ENCODE measurements around the gene ROR2.

DNA sequence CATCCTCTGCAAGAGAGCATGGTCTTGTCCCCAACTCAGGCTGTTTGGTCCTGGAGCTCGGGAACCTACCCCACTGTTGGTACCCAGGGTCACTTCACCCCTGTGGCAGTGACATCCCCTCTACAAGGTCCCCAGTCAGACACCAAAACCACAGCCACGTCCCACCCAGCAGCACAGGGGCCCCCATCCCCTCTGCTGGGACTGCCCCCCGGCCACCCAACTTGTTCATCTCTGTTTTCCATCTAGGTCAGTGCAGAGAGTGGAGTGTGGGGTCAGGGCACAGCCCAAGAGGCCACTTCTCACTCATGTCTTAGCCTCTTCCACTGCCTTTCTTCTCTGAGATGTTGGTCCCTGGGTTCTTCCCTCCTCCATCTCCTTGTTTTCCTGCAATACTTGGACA lies 292.5 kb downstream of the ROR2 start:
- TF ChIP-seq, protein P1, sequence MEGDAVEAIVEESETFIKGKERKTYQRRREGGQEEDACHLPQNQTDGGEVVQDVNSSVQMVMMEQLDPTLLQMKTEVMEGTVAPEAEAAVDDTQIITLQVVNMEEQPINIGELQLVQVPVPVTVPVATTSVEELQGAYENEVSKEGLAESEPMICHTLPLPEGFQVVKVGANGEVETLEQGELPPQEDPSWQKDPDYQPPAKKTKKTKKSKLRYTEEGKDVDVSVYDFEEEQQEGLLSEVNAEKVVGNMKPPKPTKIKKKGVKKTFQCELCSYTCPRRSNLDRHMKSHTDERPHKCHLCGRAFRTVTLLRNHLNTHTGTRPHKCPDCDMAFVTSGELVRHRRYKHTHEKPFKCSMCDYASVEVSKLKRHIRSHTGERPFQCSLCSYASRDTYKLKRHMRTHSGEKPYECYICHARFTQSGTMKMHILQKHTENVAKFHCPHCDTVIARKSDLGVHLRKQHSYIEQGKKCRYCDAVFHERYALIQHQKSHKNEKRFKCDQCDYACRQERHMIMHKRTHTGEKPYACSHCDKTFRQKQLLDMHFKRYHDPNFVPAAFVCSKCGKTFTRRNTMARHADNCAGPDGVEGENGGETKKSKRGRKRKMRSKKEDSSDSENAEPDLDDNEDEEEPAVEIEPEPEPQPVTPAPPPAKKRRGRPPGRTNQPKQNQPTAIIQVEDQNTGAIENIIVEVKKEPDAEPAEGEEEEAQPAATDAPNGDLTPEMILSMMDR (IDR thresholded peaks at IDR 0.05) = no peak
- no peak for TF ChIP-seq POLR2A (IDR thresholded peaks at IDR 0.05)
